ENCODE measurements around the gene THRAP3. TPM values are rescaled to one million over a fixed set of nuclear protein-coding genes. Genes with fewer than 3 reads are reported as not detected.

The THRAP3 gene
- total and polyA plus RNA-seq, 9 of the 15 experiments (the other 6 are each of a cell fraction or from before 2014, with no cell fraction given) = 66.2 to 135 (median 113) TPM

DNA sequence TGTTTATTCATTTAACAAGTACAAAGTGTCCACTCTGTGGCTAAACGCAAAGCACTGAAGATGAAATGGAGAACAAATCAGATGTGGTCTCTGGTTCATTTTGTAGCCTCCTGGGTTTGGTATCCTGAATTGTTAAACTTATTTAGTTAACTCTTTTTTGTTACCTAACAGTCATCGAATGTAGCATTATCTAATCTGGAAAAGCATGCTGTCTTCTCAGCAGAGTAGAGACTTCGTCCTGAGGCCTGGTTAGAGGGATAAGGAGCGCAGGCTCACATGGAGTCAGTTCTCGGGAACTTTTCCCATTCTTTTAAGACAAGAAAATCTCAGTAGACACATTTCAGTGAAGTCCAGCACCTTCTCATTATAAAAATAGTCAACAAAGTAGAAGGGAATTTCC lies 48.8 kb downstream of the THRAP3 start (continued):
- TF ChIP-seq, protein P1, sequence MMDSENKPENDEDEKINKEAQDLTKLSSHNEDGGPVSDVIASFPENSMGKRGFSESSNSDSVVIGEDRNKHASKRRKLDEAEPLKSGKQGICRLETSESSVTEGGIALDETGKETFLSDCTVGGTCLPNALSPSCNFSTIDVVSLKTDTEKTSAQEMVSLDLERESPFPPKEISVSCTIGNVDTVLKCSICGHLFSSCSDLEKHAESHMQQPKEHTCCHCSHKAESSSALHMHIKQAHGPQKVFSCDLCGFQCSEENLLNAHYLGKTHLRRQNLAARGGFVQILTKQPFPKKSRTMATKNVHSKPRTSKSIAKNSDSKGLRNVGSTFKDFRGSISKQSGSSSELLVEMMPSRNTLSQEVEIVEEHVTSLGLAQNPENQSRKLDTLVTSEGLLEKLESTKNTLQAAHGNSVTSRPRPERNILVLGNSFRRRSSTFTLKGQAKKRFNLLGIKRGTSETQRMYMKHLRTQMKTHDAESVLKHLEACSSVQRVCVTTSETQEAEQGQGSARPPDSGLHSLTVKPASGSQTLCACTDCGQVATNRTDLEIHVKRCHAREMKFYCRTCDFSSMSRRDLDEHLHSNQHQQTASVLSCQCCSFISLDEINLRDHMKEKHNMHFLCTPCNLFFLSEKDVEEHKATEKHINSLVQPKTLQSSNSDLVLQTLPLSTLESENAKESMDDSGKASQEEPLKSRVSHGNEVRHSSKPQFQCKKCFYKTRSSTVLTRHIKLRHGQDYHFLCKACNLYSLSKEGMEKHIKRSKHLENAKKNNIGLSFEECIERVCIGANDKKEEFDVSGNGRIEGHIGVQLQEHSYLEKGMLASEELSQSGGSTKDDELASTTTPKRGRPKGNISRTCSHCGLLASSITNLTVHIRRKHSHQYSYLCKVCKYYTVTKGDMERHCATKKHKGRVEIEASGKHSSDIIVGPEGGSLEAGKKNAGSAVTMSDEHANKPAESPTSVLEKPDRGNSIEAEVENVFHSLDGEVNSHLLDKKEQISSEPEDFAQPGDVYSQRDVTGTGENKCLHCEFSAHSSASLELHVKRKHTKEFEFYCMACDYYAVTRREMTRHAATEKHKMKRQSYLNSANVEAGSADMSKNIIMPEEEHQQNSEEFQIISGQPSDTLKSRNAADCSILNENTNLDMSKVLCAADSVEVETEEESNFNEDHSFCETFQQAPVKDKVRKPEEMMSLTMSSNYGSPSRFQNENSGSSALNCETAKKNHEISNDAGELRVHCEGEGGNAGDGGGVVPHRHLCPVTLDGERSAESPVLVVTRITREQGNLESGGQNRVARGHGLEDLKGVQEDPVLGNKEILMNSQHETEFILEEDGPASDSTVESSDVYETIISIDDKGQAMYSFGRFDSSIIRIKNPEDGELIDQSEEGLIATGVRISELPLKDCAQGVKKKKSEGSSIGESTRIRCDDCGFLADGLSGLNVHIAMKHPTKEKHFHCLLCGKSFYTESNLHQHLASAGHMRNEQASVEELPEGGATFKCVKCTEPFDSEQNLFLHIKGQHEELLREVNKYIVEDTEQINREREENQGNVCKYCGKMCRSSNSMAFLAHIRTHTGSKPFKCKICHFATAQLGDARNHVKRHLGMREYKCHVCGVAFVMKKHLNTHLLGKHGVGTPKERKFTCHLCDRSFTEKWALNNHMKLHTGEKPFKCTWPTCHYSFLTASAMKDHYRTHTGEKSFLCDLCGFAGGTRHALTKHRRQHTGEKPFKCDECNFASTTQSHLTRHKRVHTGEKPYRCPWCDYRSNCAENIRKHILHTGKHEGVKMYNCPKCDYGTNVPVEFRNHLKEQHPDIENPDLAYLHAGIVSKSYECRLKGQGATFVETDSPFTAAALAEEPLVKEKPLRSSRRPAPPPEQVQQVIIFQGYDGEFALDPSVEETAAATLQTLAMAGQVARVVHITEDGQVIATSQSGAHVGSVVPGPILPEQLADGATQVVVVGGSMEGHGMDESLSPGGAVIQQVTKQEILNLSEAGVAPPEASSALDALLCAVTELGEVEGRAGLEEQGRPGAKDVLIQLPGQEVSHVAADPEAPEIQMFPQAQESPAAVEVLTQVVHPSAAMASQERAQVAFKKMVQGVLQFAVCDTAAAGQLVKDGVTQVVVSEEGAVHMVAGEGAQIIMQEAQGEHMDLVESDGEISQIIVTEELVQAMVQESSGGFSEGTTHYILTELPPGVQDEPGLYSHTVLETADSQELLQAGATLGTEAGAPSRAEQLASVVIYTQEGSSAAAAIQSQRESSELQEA (IDR thresholded peaks at IDR 0.05; ENCODE audit: low read depth) = no peak
- no peak for TF ChIP-seq ZNF212 (CRISPR knock-in tag; IDR thresholded peaks at IDR 0.05)
- TF ChIP-seq, protein P2, sequence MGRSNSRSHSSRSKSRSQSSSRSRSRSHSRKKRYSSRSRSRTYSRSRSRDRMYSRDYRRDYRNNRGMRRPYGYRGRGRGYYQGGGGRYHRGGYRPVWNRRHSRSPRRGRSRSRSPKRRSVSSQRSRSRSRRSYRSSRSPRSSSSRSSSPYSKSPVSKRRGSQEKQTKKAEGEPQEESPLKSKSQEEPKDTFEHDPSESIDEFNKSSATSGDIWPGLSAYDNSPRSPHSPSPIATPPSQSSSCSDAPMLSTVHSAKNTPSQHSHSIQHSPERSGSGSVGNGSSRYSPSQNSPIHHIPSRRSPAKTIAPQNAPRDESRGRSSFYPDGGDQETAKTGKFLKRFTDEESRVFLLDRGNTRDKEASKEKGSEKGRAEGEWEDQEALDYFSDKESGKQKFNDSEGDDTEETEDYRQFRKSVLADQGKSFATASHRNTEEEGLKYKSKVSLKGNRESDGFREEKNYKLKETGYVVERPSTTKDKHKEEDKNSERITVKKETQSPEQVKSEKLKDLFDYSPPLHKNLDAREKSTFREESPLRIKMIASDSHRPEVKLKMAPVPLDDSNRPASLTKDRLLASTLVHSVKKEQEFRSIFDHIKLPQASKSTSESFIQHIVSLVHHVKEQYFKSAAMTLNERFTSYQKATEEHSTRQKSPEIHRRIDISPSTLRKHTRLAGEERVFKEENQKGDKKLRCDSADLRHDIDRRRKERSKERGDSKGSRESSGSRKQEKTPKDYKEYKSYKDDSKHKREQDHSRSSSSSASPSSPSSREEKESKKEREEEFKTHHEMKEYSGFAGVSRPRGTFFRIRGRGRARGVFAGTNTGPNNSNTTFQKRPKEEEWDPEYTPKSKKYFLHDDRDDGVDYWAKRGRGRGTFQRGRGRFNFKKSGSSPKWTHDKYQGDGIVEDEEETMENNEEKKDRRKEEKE (IDR thresholded peaks at IDR 0.05; ENCODE audit: borderline replicate concordance in 1 of 2, control insufficient read depth in 1 of 2, low read depth in 2 of 2, low read length in 1 of 2) = no peak
- TF ChIP-seq, protein P3, sequence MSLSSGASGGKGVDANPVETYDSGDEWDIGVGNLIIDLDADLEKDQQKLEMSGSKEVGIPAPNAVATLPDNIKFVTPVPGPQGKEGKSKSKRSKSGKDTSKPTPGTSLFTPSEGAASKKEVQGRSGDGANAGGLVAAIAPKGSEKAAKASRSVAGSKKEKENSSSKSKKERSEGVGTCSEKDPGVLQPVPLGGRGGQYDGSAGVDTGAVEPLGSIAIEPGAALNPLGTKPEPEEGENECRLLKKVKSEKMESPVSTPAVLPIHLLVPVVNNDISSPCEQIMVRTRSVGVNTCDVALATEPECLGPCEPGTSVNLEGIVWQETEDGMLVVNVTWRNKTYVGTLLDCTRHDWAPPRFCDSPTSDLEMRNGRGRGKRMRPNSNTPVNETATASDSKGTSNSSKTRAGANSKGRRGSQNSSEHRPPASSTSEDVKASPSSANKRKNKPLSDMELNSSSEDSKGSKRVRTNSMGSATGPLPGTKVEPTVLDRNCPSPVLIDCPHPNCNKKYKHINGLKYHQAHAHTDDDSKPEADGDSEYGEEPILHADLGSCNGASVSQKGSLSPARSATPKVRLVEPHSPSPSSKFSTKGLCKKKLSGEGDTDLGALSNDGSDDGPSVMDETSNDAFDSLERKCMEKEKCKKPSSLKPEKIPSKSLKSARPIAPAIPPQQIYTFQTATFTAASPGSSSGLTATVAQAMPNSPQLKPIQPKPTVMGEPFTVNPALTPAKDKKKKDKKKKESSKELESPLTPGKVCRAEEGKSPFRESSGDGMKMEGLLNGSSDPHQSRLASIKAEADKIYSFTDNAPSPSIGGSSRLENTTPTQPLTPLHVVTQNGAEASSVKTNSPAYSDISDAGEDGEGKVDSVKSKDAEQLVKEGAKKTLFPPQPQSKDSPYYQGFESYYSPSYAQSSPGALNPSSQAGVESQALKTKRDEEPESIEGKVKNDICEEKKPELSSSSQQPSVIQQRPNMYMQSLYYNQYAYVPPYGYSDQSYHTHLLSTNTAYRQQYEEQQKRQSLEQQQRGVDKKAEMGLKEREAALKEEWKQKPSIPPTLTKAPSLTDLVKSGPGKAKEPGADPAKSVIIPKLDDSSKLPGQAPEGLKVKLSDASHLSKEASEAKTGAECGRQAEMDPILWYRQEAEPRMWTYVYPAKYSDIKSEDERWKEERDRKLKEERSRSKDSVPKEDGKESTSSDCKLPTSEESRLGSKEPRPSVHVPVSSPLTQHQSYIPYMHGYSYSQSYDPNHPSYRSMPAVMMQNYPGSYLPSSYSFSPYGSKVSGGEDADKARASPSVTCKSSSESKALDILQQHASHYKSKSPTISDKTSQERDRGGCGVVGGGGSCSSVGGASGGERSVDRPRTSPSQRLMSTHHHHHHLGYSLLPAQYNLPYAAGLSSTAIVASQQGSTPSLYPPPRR (CRISPR knock-in tag; IDR thresholded peaks at IDR 0.05; ENCODE audit: borderline replicate concordance) = no peak
- no peak for TF ChIP-seq MAFG (tag; conservative IDR thresholded peaks at IDR 0.05)
- TF ChIP-seq, protein P4, sequence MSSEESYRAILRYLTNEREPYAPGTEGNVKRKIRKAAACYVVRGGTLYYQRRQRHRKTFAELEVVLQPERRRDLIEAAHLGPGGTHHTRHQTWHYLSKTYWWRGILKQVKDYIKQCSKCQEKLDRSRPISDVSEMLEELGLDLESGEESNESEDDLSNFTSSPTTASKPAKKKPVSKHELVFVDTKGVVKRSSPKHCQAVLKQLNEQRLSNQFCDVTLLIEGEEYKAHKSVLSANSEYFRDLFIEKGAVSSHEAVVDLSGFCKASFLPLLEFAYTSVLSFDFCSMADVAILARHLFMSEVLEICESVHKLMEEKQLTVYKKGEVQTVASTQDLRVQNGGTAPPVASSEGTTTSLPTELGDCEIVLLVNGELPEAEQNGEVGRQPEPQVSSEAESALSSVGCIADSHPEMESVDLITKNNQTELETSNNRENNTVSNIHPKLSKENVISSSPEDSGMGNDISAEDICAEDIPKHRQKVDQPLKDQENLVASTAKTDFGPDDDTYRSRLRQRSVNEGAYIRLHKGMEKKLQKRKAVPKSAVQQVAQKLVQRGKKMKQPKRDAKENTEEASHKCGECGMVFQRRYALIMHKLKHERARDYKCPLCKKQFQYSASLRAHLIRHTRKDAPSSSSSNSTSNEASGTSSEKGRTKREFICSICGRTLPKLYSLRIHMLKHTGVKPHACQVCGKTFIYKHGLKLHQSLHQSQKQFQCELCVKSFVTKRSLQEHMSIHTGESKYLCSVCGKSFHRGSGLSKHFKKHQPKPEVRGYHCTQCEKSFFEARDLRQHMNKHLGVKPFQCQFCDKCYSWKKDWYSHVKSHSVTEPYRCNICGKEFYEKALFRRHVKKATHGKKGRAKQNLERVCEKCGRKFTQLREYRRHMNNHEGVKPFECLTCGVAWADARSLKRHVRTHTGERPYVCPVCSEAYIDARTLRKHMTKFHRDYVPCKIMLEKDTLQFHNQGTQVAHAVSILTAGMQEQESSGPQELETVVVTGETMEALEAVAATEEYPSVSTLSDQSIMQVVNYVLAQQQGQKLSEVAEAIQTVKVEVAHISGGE (CRISPR knock-in tag; IDR thresholded peaks at IDR 0.05) = no peak

All from K562 (cell line).